Measurements from ENCODE around the gene NUMBL. TPM values are rescaled to one million over a fixed set of nuclear protein-coding genes. Genes with fewer than 3 reads are reported as not detected.
A peak's percentile ranks its signal among the peaks of the same experiment; 100 is the strongest.

Gene NUMBL
- total RNA-seq, 1 donor from 2014 or later = 32.0 TPM

GRCh38 chr19:40689339-40690049, 957 bp downstream of the NUMBL start:
- TF ChIP-seq CTCF (conservative IDR thresholded peaks at IDR 0.05; ENCODE audit: low read depth, low read length) = no peak
- H3K4me3 ChIP-seq (ENCODE audit: low read depth, low read length) = peak overlapping the region; percentile 64
- DNase-seq (ENCODE audit: low read depth) = no peak

GRCh38 chr19:40688987-40689338, 1.5 kb downstream of the NUMBL start:
- no peak for DNase-seq (ENCODE audit: low read depth)
- no peak overlapping the region for H3K4me3 ChIP-seq (ENCODE audit: low read depth, low read length)
- no peak for TF ChIP-seq CTCF (conservative IDR thresholded peaks at IDR 0.05; ENCODE audit: low read depth, low read length)

DNA sequence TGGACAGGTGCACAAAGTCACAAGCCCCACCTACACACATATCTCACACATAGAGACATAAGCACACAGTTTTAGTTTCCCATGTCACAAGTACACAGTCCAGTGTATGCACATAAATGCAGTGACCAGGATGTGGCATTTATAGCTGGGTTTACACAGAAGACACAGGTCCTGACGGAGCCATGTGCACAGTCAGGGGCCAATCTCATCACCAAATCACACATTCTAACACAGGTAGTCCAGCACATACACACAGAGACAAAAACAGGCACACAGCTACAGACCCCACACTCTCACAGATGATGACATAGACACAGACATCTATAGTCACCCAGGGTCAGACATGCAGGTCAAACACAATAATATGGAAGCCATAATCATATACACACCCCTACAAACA, 2.1 kb downstream of the NUMBL start:
- no peak for DNase-seq (ENCODE audit: low read depth)
- no peak overlapping the region for H3K4me3 ChIP-seq (ENCODE audit: low read depth, low read length)
- TF ChIP-seq CTCF (conservative IDR thresholded peaks at IDR 0.05; ENCODE audit: low read depth, low read length) = no peak

GRCh38 chr19:40687525-40688016, 2.9 kb downstream of the NUMBL start:
- no peak for DNase-seq (ENCODE audit: low read depth)
- H3K4me3 ChIP-seq (ENCODE audit: low read depth, low read length) = no peak overlapping the region
- TF ChIP-seq CTCF (conservative IDR thresholded peaks at IDR 0.05; ENCODE audit: low read depth, low read length) = no peak

DNA sequence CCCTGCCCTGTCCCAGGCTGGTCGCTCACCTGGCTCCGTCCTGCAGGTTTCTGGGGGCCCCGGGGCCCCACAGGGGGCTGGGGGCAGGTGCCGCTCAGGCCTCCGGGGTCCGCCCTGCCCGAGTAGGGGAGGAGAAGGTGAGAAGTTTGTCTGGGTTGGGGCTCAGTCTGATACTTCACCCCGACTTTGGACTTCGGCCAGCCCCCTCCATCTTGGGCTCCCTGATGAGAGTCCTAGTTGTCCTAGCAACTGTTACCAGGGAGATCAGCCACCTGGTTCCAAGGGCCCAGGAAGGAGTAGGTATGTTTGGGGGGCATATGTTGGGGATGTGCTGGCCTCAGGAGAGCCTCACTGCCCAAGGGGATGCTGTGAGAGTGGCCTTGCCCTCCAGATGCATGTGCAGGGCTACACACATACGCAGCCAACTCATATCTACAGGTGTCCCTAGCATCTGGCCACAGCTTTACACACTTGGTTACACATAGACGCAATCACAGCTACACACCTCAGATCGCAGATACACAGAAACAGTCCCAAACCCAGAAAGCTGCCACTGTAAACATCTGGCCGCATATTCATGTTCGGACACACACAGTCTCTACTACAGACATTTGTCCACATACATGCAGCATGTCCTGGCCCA, 3.4 kb downstream of the NUMBL start:
- TF ChIP-seq CTCF (conservative IDR thresholded peaks at IDR 0.05; ENCODE audit: low read depth, low read length) = no peak
- no peak for DNase-seq (ENCODE audit: low read depth)
- no peak overlapping the region for H3K4me3 ChIP-seq (ENCODE audit: low read depth, low read length)

GRCh38 chr19:40685563-40685962, 4.9 kb downstream of the NUMBL start:
- no peak overlapping the region for H3K4me3 ChIP-seq (ENCODE audit: low read depth, low read length)
- no peak for TF ChIP-seq CTCF (conservative IDR thresholded peaks at IDR 0.05; ENCODE audit: low read depth, low read length)
- no peak for DNase-seq (ENCODE audit: low read depth)
